ENCODE data around the gene ADAMTSL2.

The ADAMTSL2 gene

DNA sequence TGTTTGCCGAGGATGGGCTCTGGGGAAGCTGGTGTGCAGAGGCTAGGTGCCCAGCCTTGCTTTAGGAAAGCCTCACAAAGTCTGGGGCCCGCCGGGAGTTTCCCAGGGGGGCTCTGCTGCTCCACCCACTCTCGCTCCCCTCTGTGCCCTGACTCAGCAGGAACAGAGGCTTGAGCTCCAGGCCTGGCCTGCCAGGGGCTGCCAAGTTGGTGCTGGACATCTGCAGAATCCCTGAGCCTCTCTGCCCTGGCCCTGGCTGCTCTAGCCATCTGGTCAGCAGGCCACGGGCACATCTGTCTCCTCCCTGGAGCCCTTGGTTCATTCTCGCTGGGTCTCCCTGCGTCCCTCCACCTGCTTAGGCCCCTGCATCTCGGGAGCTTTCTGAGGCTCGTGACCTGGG, 647 bp upstream of the ADAMTSL2 start:
- TF ChIP-seq TCF4 (CRISPR knock-in tag; IDR thresholded peaks at IDR 0.05; ENCODE audit: borderline replicate concordance) = peak; percentile 90
- peak; percentile 30; the same call in 1 of the 2 replicates for TF ChIP-seq BACH2 (CRISPR knock-in tag; IDR thresholded peaks at IDR 0.05; ENCODE audit: borderline replicate concordance)
- TF ChIP-seq, protein P1, sequence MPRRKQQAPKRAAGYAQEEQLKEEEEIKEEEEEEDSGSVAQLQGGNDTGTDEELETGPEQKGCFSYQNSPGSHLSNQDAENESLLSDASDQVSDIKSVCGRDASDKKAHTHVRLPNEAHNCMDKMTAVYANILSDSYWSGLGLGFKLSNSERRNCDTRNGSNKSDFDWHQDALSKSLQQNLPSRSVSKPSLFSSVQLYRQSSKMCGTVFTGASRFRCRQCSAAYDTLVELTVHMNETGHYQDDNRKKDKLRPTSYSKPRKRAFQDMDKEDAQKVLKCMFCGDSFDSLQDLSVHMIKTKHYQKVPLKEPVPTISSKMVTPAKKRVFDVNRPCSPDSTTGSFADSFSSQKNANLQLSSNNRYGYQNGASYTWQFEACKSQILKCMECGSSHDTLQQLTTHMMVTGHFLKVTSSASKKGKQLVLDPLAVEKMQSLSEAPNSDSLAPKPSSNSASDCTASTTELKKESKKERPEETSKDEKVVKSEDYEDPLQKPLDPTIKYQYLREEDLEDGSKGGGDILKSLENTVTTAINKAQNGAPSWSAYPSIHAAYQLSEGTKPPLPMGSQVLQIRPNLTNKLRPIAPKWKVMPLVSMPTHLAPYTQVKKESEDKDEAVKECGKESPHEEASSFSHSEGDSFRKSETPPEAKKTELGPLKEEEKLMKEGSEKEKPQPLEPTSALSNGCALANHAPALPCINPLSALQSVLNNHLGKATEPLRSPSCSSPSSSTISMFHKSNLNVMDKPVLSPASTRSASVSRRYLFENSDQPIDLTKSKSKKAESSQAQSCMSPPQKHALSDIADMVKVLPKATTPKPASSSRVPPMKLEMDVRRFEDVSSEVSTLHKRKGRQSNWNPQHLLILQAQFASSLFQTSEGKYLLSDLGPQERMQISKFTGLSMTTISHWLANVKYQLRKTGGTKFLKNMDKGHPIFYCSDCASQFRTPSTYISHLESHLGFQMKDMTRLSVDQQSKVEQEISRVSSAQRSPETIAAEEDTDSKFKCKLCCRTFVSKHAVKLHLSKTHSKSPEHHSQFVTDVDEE (CRISPR knock-in tag; IDR thresholded peaks at IDR 0.05) = no peak; the same call in 1 of the 2 replicates
- TF ChIP-seq ZNF70 (CRISPR knock-in tag; IDR thresholded peaks at IDR 0.05) = no peak
- ATAC-seq = peak; percentile 41

DNA sequence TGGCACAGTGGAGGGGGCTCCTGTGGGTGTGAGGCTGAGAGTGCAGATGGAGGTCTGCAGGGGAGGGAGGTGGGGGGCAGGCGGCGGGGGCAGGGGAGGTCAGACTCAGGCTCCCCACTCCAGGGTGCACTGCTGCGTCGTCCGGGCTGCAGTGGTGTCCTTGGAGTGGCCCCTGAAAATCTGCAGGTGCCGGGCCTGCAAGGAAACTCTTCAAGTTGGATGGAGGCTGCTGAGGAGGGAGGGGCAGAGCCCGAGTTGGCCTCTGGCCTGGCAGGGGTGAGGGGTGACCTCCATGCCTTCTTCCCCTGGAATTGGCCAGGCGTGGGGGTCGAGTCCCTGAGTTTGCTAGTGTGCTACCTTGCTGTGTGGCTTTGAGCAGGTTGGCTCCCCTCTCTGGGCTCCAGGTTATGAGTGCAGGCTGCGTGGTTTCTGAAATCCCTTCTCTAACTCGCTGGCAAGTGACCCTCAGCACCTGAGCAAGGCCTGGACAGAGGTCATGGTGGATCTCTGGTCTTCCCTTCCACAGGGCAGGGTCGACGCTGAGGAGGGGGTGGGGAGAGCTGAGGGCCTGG, 888 bp downstream of the ADAMTSL2 start:
- TF ChIP-seq, protein P2, sequence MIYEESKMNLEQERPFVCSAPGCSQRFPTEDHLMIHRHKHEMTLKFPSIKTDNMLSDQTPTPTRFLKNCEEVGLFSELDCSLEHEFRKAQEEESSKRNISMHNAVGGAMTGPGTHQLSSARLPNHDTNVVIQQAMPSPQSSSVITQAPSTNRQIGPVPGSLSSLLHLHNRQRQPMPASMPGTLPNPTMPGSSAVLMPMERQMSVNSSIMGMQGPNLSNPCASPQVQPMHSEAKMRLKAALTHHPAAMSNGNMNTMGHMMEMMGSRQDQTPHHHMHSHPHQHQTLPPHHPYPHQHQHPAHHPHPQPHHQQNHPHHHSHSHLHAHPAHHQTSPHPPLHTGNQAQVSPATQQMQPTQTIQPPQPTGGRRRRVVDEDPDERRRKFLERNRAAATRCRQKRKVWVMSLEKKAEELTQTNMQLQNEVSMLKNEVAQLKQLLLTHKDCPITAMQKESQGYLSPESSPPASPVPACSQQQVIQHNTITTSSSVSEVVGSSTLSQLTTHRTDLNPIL (CRISPR knock-in tag; IDR thresholded peaks at IDR 0.05; ENCODE audit: low read depth) = no peak
- no peak for TF ChIP-seq RARB (CRISPR knock-in tag; IDR thresholded peaks at IDR 0.05)
- TF ChIP-seq, protein P1 (CRISPR knock-in tag; IDR thresholded peaks at IDR 0.05) = no peak
- TF ChIP-seq, protein P3, sequence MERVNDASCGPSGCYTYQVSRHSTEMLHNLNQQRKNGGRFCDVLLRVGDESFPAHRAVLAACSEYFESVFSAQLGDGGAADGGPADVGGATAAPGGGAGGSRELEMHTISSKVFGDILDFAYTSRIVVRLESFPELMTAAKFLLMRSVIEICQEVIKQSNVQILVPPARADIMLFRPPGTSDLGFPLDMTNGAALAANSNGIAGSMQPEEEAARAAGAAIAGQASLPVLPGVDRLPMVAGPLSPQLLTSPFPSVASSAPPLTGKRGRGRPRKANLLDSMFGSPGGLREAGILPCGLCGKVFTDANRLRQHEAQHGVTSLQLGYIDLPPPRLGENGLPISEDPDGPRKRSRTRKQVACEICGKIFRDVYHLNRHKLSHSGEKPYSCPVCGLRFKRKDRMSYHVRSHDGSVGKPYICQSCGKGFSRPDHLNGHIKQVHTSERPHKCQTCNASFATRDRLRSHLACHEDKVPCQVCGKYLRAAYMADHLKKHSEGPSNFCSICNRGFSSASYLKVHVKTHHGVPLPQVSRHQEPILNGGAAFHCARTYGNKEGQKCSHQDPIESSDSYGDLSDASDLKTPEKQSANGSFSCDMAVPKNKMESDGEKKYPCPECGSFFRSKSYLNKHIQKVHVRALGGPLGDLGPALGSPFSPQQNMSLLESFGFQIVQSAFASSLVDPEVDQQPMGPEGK (CRISPR knock-in tag; IDR thresholded peaks at IDR 0.05; ENCODE audit: borderline replicate concordance) = no peak
- TF ChIP-seq, protein P4, sequence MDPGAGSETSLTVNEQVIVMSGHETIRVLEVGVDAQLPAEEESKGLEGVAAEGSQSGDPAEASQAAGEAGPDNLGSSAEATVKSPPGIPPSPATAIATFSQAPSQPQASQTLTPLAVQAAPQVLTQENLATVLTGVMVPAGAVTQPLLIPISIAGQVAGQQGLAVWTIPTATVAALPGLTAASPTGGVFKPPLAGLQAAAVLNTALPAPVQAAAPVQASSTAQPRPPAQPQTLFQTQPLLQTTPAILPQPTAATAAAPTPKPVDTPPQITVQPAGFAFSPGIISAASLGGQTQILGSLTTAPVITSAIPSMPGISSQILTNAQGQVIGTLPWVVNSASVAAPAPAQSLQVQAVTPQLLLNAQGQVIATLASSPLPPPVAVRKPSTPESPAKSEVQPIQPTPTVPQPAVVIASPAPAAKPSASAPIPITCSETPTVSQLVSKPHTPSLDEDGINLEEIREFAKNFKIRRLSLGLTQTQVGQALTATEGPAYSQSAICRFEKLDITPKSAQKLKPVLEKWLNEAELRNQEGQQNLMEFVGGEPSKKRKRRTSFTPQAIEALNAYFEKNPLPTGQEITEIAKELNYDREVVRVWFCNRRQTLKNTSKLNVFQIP (CRISPR knock-in tag; IDR thresholded peaks at IDR 0.05; ENCODE audit: borderline replicate concordance, low read depth) = no peak
- TF ChIP-seq ISL1 (CRISPR knock-in tag; IDR thresholded peaks at IDR 0.05) = no peak
- no peak for TF ChIP-seq TOX (CRISPR knock-in tag; IDR thresholded peaks at IDR 0.05; ENCODE audit: borderline replicate concordance)
- no peak for TF ChIP-seq OSR1 (CRISPR knock-in tag; IDR thresholded peaks at IDR 0.05)
- TF ChIP-seq BACH2 (CRISPR knock-in tag; IDR thresholded peaks at IDR 0.05; ENCODE audit: borderline replicate concordance) = no peak
- TF ChIP-seq ZFP3 (CRISPR knock-in tag; IDR thresholded peaks at IDR 0.05) = no peak
- no peak for TF ChIP-seq SNAI2 (CRISPR knock-in tag; IDR thresholded peaks at IDR 0.05)
- no peak for TF ChIP-seq ARNTL (CRISPR knock-in tag; IDR thresholded peaks at IDR 0.05; ENCODE audit: borderline replicate concordance, low read depth)
- TF ChIP-seq PPARA (CRISPR knock-in tag; IDR thresholded peaks at IDR 0.05; ENCODE audit: borderline replicate concordance) = no peak
- TF ChIP-seq TCF4 (CRISPR knock-in tag; IDR thresholded peaks at IDR 0.05; ENCODE audit: borderline replicate concordance) = no peak
- no peak for TF ChIP-seq ZC3H10 (CRISPR knock-in tag; IDR thresholded peaks at IDR 0.05)
- ATAC-seq = no peak

DNA sequence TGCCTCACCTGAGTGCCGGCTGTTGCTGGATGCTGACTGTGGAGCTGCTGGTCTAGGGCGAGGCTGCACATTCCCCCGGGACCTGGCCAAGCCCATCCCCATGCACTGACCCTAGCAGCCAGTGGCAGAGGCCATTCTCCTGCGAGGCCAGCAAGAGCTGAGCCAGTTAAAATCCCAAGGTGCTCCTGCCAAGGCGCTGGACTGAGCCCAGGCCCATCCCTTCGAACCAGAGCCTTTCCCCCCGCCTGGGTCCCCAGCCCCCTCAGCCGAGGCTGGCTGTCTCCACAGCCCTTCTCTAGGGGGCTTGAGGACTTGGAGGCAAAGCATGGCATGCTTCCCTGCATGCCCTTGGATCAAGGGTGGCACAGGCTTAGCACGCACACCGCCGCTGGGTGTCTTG, 1.6 kb downstream of the ADAMTSL2 start:
- TF ChIP-seq, protein P5, sequence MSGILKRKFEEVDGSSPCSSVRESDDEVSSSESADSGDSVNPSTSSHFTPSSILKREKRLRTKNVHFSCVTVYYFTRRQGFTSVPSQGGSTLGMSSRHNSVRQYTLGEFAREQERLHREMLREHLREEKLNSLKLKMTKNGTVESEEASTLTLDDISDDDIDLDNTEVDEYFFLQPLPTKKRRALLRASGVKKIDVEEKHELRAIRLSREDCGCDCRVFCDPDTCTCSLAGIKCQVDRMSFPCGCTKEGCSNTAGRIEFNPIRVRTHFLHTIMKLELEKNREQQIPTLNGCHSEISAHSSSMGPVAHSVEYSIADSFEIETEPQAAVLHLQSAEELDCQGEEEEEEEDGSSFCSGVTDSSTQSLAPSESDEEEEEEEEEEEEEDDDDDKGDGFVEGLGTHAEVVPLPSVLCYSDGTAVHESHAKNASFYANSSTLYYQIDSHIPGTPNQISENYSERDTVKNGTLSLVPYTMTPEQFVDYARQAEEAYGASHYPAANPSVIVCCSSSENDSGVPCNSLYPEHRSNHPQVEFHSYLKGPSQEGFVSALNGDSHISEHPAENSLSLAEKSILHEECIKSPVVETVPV (CRISPR knock-in tag; IDR thresholded peaks at IDR 0.05) = no peak
- TF ChIP-seq, protein P3 (CRISPR knock-in tag; IDR thresholded peaks at IDR 0.05; ENCODE audit: borderline replicate concordance) = no peak
- TF ChIP-seq ZNF70 (CRISPR knock-in tag; IDR thresholded peaks at IDR 0.05) = no peak
- TF ChIP-seq, protein P2 (CRISPR knock-in tag; IDR thresholded peaks at IDR 0.05; ENCODE audit: low read depth) = no peak
- no peak for TF ChIP-seq ZNF8 (CRISPR knock-in tag; IDR thresholded peaks at IDR 0.05)
- no peak for TF ChIP-seq ISL1 (CRISPR knock-in tag; IDR thresholded peaks at IDR 0.05)
- TF ChIP-seq RARB (CRISPR knock-in tag; IDR thresholded peaks at IDR 0.05) = no peak
- TF ChIP-seq ESRRG (CRISPR knock-in tag; IDR thresholded peaks at IDR 0.05) = no peak
- no peak for TF ChIP-seq TCF4 (CRISPR knock-in tag; IDR thresholded peaks at IDR 0.05; ENCODE audit: borderline replicate concordance)
- ATAC-seq = no peak
